ENCODE data around the gene CYBC1.

- TF ChIP-seq, protein P1, sequence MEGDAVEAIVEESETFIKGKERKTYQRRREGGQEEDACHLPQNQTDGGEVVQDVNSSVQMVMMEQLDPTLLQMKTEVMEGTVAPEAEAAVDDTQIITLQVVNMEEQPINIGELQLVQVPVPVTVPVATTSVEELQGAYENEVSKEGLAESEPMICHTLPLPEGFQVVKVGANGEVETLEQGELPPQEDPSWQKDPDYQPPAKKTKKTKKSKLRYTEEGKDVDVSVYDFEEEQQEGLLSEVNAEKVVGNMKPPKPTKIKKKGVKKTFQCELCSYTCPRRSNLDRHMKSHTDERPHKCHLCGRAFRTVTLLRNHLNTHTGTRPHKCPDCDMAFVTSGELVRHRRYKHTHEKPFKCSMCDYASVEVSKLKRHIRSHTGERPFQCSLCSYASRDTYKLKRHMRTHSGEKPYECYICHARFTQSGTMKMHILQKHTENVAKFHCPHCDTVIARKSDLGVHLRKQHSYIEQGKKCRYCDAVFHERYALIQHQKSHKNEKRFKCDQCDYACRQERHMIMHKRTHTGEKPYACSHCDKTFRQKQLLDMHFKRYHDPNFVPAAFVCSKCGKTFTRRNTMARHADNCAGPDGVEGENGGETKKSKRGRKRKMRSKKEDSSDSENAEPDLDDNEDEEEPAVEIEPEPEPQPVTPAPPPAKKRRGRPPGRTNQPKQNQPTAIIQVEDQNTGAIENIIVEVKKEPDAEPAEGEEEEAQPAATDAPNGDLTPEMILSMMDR (IDR thresholded peaks at IDR 0.05): no peak
- no peak for TF ChIP-seq EZH2 (IDR thresholded peaks at IDR 0.05; ENCODE audit: borderline replicate concordance, insufficient read depth, low read depth, low read length, poor library complexity, severe bottlenecking)
Measured at GRCh38 chr17:82400830-82401229, 49.7 kb downstream of the CYBC1 start.

All from B cell (primary cell).